Subcutaneous abdominal adipose tissue (tissue), 5 donors: ENCODE measurements around the gene MDGA2.
"Not testable (repeated sequence)": the region's sequence is repeated elsewhere in the genome, so short reads cannot be mapped to it uniquely, and the experiment has no call there.

Experiments
- H3K27ac ChIP-seq: one replicate; pipeline ENCODE4 v1.7.0; 2013; ENCODE audit warnings: low read depth, mild to moderate bottlenecking, inconsistent platforms, low read length, moderate library complexity
- H3K27me3 ChIP-seq, 5 donors: one replicate each; pipeline ENCODE4 v1.7.0; 2013; ENCODE audit warnings: low read length in 5 of 5, inconsistent platforms in 1 of 5; ENCODE audit not compliant: control insufficient read depth in 5 of 5, insufficient read depth in 4 of 5
- H3K36me3 ChIP-seq, 5 donors: one replicate each; pipeline ENCODE4 v1.7.0; 2013; ENCODE audit warnings: low read length in 5 of 5; ENCODE audit not compliant: control insufficient read depth in 5 of 5, insufficient read depth in 5 of 5
- H3K4me1 ChIP-seq, 5 donors: one replicate each; pipeline ENCODE4 v1.7.0; 2013; ENCODE audit warnings: low read length in 5 of 5, mild to moderate bottlenecking in 3 of 5, moderate library complexity in 1 of 5; ENCODE audit not compliant: control insufficient read depth in 5 of 5, insufficient read depth in 5 of 5
- H3K4me3 ChIP-seq, 5 donors: one replicate each; pipeline ENCODE4 v1.7.0; 2013; ENCODE audit warnings: low read length in 5 of 5, low read depth in 1 of 5
- H3K9ac ChIP-seq, 5 donors: one replicate each; pipeline ENCODE4 v1.7.0; 2013; ENCODE audit warnings: low read length in 5 of 5, mild to moderate bottlenecking in 4 of 5, moderate library complexity in 3 of 5
- H3K9me3 ChIP-seq, 5 donors: one replicate each; pipeline ENCODE4 v1.7.0; 2013; ENCODE audit warnings: low read length in 5 of 5; ENCODE audit not compliant: control insufficient read depth in 5 of 5
- donor health status: healthy.
- donor health status: healthy.
- donor health status: healthy.
- donor health status: healthy.
- donor health status: healthy.

Gene MDGA2

DNA sequence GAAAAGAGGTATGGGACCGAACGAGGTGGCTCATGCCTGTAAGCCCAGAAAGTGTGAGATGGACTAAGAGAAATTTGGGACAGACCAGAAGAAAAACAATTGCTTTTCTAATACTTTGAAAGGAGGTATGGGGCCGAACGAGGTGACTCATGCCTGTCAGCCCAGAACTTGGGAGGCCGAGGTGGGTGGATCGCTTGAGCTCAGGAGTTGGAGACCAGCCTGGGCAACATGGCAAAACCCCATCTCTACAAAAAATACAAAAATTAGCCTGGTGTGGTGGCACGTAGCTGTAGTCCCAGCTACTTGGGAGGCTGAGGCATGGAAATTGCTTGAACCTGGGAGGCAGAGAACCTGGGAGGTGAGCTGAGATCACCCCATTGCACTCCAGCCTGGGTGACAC lies 483.2 kb downstream of the MDGA2 start:
- H3K27me3 ChIP-seq, H3K4me3 ChIP-seq, H3K27ac ChIP-seq, H3K9me3 ChIP-seq, H3K4me1 ChIP-seq, H3K9ac ChIP-seq, H3K36me3 ChIP-seq: not testable (repeated sequence)

GRCh38 chr14:47191700-47192099 lies 483.7 kb downstream of the MDGA2 start:
- H3K27ac ChIP-seq, result no peak overlapping the region
- H3K4me1 ChIP-seq, result peaks cover 0 to under 1% (median 0%) of the 10 kb centered on the region in 5 donors
- no peak overlapping the region for H3K9ac ChIP-seq
- H3K4me3 ChIP-seq, result no peak overlapping the region
- no peaks in the 10 kb centered on the region for H3K27me3 ChIP-seq
- H3K36me3 ChIP-seq, result no peaks in the 10 kb centered on the region
- no peaks in the 10 kb centered on the region for H3K9me3 ChIP-seq

DNA sequence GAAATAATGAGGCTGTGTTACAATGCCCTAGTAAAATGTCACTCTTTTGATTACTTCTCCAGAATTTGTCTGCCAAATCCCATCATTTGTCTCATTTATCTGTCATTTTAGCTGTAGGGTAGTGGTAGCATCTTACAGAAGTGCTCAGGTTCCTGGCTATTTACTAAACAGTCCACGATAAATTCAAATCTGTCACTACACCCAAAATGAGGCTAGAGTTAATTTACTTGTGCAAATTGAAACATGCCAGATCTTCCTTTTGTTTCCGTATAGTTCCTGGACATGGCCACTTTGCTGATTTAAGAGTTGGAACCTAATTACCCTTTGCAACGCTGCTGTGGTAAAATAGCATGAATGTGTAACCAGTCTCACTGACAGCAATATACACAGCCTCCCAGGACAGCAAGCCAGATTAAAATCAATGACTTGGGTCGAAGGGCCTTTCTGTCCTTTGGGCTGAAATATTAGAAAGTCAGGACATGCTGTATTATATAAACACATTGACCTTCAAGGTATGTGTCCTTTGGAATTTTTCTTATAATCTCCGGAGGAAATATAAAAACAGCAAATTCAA lies 485.4 kb downstream of the MDGA2 start:
- H3K9me3 ChIP-seq, result no peaks in the 10 kb centered on the region
- H3K36me3 ChIP-seq, result no peaks in the 10 kb centered on the region
- H3K4me1 ChIP-seq, result peaks cover 0 to 5% (median 0%) of the 10 kb centered on the region in 5 donors
- no peaks in the 10 kb centered on the region for H3K27me3 ChIP-seq
- H3K27ac ChIP-seq, result no peak overlapping the region
- no peak overlapping the region for H3K4me3 ChIP-seq
- no peak overlapping the region for H3K9ac ChIP-seq

DNA sequence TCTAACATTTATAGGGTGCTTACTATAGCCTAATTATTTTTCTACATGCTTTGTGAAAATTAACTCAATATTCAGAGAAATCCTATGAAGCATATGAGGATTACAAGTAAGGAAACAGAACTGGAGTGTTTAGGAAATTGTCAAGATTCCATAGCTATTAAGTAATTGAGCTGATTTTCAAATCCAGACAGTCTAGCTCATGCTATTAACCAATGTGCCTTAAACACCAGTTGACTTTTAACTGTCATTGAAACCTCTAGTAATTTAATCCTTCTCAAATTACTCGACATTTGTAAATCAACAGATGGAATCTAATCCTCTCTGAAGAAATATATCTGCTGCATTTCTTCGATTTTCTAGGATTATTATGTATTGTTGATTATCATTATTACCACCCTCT lies 488.9 kb downstream of the MDGA2 start:
- Histone ChIP-seq H3K4me1 (peaks cover 0 to 5% (median 0%) of the 10 kb centered on the region in 5 donors), H3K9ac (no peak overlapping the region), H3K4me3 (no peak overlapping the region), H3K36me3 (no peaks in the 10 kb centered on the region), H3K27me3 (no peaks in the 10 kb centered on the region), H3K9me3 (no peaks in the 10 kb centered on the region), H3K27ac (no peak overlapping the region)

GRCh38 chr14:47179906-47180305 lies 495.5 kb downstream of the MDGA2 start:
- no peaks in the 10 kb centered on the region for H3K36me3 ChIP-seq
- no peak overlapping the region for H3K9ac ChIP-seq
- no peaks in the 10 kb centered on the region for H3K9me3 ChIP-seq
- no peaks in the 10 kb centered on the region for H3K27me3 ChIP-seq
- no peak overlapping the region for H3K27ac ChIP-seq
- H3K4me1 ChIP-seq, result no peaks in the 10 kb centered on the region
- no peak overlapping the region for H3K4me3 ChIP-seq

GRCh38 chr14:47171896-47172295 lies 503.5 kb downstream of the MDGA2 start:
- not testable (repeated sequence) for H3K9ac ChIP-seq, H3K36me3 ChIP-seq

GRCh38 chr14:47167402-47167801 lies 508.0 kb downstream of the MDGA2 start:
- no peak overlapping the region for H3K27ac ChIP-seq
- H3K9me3 ChIP-seq, result no peaks in the 10 kb centered on the region
- H3K27me3 ChIP-seq, result no peaks in the 10 kb centered on the region
- H3K4me1 ChIP-seq, result no peaks in the 10 kb centered on the region
- H3K4me3 ChIP-seq, result no peak overlapping the region
- H3K9ac ChIP-seq, result no peak overlapping the region
- H3K36me3 ChIP-seq, result no peaks in the 10 kb centered on the region

More at GRCh38 chr14:47171896-47172295, 503.5 kb downstream of the MDGA2 start:
- H3K4me1 ChIP-seq, H3K27ac ChIP-seq, H3K27me3 ChIP-seq, H3K9me3 ChIP-seq, H3K4me3 ChIP-seq: not testable (repeated sequence)

GRCh38 chr14:47155395-47155794 lies 520.0 kb downstream of the MDGA2 start:
- Histone ChIP-seq H3K4me1 (no peaks in the 10 kb centered on the region), H3K9ac (no peak overlapping the region), H3K4me3 (no peak overlapping the region), H3K27me3 (no peaks in the 10 kb centered on the region), H3K36me3 (no peaks in the 10 kb centered on the region), H3K9me3 (peaks cover 0 to 6% (median 0%) of the 10 kb centered on the region in 5 donors), H3K27ac (no peak overlapping the region)

DNA sequence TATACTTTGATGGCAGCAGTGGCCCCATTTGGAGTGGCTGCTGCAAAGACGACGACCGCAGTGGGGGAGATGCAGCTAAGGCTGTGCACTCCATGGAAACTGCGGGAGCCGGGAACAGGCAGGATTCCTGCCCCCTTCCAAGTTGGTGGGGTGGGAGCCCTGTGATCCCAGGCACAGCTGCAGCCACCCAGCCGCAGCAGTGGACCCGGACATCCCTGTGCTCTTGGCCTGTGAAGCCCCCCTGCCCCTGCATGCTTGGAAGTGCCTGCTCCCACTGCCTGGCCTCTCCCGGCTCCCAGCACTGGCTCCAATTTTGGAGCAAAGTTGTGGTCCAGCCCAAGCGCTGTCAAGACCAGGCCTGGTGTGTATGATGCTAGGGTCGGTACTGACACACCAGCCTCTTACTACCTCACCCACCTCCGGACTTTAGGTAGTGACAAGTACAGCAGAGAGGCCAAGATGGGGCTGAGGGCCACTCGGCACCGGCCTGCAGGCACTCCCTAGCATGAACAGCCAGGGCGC lies 521.1 kb downstream of the MDGA2 start:
- peaks cover 0 to 6% (median 0%) of the 10 kb centered on the region in 5 donors for H3K9me3 ChIP-seq
- no peak overlapping the region for H3K4me3 ChIP-seq
- H3K27me3 ChIP-seq, result no peaks in the 10 kb centered on the region
- no peaks in the 10 kb centered on the region for H3K36me3 ChIP-seq
- H3K27ac ChIP-seq, result no peak overlapping the region
- no peak overlapping the region for H3K9ac ChIP-seq
- no peaks in the 10 kb centered on the region for H3K4me1 ChIP-seq

- no peaks in the 10 kb centered on the region for H3K27me3 ChIP-seq
- H3K36me3 ChIP-seq, result no peaks in the 10 kb centered on the region
- peaks cover 0 to 6% (median 0%) of the 10 kb centered on the region in 5 donors for H3K9me3 ChIP-seq
- no peak overlapping the region for H3K4me3 ChIP-seq
- H3K4me1 ChIP-seq, result no peaks in the 10 kb centered on the region
- H3K27ac ChIP-seq, result no peak overlapping the region
- no peak overlapping the region for H3K9ac ChIP-seq
Measured at GRCh38 chr14:47153746-47154145, 521.7 kb downstream of the MDGA2 start.
